PC-9 (cell line): ENCODE results near the gene FGF3.

Experiments
- EZH2 ChIP-seq: fragments of 200-600 bp; sonication (generic); IDR thresholded peaks from 2 replicates; pipeline ENCODE4 v1.8.0; 2017; ENCODE audit warnings: antibody characterized with exemption, low read depth
- TF ChIP-seq, protein P1 (sequence below): fragments of 200-600 bp; sonication (generic); conservative IDR thresholded peaks from 2 replicates; pipeline ENCODE4 v1.6.1; 2017; ENCODE audit warnings: mixed run types, antibody characterized with exemption, mild to moderate bottlenecking, moderate library complexity

DNA sequence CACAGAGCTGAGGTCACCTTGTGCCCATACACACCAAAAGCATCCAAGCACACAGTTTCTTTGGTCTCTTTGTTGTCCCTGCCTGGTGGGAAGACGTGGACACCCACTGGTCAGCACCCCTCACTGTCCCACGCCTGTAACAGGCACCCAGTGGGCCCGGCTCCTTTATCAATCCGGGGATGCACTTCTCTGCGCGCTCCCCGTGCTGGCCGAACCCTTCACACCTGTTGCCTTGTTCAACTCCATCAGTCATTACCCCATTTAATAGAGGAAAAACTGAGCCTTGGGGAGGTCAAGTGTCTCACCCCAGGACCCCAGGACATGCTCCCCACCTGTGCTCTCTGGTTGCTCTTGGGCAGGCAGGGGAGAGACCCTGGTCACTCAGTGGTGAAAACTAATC, 49.7 kb upstream of the FGF3 start:
- TF ChIP-seq, protein P1, sequence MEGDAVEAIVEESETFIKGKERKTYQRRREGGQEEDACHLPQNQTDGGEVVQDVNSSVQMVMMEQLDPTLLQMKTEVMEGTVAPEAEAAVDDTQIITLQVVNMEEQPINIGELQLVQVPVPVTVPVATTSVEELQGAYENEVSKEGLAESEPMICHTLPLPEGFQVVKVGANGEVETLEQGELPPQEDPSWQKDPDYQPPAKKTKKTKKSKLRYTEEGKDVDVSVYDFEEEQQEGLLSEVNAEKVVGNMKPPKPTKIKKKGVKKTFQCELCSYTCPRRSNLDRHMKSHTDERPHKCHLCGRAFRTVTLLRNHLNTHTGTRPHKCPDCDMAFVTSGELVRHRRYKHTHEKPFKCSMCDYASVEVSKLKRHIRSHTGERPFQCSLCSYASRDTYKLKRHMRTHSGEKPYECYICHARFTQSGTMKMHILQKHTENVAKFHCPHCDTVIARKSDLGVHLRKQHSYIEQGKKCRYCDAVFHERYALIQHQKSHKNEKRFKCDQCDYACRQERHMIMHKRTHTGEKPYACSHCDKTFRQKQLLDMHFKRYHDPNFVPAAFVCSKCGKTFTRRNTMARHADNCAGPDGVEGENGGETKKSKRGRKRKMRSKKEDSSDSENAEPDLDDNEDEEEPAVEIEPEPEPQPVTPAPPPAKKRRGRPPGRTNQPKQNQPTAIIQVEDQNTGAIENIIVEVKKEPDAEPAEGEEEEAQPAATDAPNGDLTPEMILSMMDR, result no peak
- no peak for TF ChIP-seq EZH2
